NCI-H345 (cell line): ENCODE measurements around the gene BASP1.
A peak's percentile ranks its signal among the peaks of the same experiment; 100 is the strongest.
"Not testable (repeated sequence)": the region's sequence is repeated elsewhere in the genome, so short reads cannot be mapped to it uniquely, and the experiment has no call there.

Experiments
- DNase-seq: peaks from one replicate; lab custom pipeline; 2025; lab: John Stamatoyannopoulos, UW

BASP1 gene

GRCh38 chr5:17191574-17191973 is 25.9 kb upstream of the BASP1 start:
- not testable (repeated sequence) for DNase-seq

DNA sequence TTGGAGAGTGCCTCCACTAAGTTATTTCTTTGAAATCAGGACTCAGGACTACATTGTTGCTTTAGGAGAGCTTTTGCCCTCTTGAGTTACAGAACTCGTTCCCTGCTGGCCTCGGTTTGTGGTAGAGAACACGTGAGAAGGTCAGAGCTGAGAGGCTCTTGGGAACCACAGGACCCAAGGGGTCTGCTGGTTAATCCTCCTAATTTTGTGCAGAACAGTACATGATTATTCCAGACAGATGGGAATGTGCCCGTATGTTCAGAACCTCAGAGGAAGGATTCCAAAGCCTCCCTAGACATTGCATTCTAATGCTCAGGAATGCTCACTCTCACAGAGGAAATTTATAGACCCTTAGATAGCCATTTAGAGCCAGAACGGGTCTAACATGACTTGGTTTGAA is 25.2 kb upstream of the BASP1 start:
- DNase-seq = no peak

GRCh38 chr5:17196024-17196423 is 21.4 kb upstream of the BASP1 start:
- DNase-seq = no peak

- no peak for DNase-seq
These were observed 20.7 kb upstream of the BASP1 start for GRCh38 chr5:17196697-17197096.

GRCh38 chr5:17203329-17204132 is 13.9 kb upstream of the BASP1 start:
- DNase-seq = peak; percentile 57

GRCh38 chr5:17204133-17204489 is 13.3 kb upstream of the BASP1 start:
- DNase-seq = no peak

GRCh38 chr5:17206021-17206420 is 11.4 kb upstream of the BASP1 start:
- DNase-seq = no peak

- DNase-seq = no peak
These were observed 5.2 kb upstream of the BASP1 start for GRCh38 chr5:17212191-17212590.

GRCh38 chr5:17212996-17213395 is 4.4 kb upstream of the BASP1 start:
- no peak for DNase-seq

GRCh38 chr5:17213938-17214337 is 3.5 kb upstream of the BASP1 start:
- DNase-seq = no peak

DNA sequence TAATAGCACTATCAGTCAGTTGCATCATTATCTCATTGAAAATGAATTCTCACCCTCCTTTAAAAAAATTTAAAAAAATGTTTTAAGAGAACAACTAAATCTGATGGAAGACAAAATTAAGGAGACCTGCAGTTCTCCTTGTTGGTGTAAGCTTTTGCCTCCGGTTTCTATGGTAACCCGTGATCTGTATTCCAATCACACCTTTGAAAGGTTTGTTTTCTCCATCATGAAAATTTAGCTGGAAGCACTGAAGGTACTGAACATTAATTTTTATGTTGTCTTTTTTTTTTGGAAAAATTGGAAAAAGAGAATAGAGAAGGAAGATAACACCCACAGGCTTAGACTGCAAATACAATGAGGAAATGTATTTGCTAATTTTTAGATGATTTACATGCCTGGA is 2.5 kb upstream of the BASP1 start:
- no peak for DNase-seq

DNA sequence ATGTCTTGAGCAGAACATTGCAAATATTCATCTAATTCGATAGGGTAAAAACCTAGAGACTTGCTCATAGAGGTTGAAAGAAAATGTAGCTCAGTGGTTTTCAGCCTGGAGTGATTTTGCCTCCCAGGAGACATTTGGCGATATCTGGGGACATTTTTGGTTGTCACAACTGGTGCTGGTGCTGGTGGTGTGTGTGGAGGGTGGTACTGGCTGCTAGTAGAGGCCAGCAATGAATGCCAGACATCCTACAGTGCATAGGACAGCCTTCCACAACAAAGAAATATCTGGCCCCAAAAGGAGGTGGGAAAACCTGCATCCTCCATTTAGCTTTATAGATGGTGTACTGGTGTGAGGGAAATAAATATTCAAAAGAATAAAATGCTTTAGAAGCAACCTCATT is 2.1 kb upstream of the BASP1 start:
- DNase-seq = no peak

DNA sequence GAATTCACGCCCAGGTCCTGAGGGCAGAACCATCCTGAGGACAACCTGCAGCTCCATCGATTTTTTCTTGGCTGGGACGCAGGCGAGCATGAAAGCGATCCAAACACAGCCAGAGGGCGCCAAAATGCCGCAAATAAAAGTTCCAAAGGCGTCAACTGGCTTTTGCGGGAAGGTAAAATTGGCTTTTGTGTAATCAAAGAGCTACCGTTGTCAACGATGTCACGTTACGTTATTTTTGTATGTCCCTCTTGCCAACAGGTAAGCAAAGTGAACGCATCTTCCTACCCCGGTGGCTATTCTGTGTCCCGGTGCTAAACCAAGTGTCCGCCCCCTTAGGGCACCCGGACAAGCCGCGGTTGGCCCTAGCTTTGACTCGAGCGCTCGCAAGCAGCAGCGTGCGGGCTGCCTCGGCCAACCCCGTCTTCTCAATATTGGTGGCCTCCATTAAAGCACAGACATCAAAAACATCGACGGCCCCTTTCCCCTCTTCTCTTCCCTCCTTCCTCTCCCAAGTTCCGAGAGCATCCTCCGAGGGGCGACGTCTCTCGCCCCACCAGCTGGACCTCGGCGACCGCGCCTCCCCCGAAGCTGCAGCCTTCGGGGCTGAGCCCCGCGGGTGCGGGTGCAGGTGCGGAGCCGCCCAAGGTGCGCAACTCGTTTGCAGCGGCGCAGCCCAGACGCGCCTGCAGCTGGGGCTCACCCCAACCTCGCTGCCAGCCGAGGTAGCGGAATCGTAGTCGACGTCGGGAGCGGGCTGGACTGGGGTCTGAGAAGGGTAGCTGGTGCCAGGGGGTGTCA is 1.1 kb upstream of the BASP1 start:
- peak; percentile 97 for DNase-seq

- DNase-seq = peak; percentile 81
These were observed 398 bp upstream of the BASP1 start for GRCh38 chr5:17216974-17217492.

DNA sequence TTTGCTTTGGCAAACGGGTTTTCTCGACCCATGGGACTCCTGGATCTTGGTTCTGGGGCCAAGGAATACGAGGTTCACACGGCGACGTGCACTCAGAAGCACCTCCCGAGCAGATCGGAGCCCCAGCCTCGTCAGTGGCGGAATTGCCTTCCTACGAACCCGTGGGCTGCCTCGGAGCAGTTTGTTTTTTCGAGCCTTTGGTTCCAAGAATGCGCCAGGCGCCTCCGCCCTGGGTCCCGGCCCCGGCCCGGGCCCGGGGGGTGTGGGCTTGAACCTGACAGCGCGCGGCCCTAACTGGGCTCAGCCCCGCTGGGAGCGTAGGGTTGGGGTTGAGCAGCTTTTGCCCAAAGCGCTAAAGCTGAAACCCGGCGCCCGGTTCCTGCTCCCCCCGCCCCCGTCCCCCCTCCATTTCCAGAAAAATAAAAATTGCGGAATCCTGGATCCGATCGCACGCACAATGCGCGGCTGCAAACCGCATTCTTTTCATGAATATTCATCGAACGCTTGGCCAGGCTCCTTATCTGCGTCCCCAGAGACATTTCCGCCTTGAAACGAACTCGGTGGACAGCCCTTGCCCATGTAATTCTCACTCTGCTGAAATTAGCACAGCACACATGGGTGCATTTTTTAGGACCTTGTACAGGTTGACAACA is 1.0 kb downstream of the BASP1 start:
- peak; percentile 60 for DNase-seq

DNA sequence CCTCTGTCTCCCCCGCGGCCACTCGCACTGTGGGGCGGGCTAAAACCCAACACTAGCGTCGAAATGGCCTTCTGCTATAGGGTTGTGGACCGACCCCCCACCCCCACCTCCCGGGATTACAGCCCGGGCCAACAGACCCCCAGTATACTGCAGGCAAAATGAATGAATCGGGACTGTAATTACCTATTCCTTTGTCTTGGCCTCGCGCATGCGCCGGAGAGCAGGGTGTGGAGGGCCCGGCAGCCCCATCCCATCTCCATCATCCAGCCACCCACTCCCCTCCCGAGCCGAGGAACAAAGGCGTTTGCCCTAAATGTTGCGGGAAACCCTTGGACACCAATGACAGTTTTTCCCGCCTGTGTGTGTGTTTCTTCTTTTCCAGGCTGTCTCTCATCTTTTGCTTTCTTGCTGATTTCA is 1.6 kb downstream of the BASP1 start:
- DNase-seq = peak; percentile 80

GRCh38 chr5:17219469-17219868 is 2.0 kb downstream of the BASP1 start:
- no peak for DNase-seq

DNA sequence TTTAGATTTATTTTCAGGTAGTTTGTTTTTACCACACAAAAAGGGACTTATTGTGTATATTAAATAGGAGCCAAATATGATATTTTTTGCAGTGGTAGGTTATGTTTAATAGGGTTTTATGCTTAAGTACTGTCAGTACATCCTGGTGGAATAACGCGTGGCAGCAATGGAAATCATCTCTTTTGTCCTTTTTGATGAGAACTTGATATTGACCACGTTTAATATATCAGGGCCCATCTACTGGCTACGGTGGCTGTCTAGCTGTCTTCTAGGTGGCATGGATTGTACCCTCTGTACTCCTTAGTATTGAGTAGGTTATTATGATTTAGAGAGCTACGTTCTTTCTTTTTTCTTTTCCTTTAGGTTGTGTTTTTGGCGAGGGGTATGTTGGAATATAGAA is 2.6 kb downstream of the BASP1 start:
- no peak for DNase-seq

DNA sequence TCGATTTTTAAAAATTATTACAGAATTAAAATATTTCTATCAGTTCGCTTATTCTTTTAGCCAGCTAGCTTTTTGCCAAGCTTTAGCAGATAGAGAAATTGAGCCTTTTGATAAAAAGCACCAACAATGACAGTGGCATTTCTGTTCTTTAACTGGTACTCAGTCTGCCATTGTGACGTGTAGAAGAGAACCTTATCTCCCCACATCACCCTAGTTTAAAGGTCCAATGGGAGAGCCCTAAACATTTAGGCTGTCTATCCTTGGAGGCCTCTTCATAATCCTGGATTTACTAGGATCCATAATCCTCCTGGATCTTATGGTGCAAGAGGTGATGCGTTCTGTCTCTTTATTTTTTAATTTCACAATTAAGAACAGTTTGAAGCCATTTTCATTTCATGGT is 3.0 kb downstream of the BASP1 start:
- DNase-seq = no peak

DNA sequence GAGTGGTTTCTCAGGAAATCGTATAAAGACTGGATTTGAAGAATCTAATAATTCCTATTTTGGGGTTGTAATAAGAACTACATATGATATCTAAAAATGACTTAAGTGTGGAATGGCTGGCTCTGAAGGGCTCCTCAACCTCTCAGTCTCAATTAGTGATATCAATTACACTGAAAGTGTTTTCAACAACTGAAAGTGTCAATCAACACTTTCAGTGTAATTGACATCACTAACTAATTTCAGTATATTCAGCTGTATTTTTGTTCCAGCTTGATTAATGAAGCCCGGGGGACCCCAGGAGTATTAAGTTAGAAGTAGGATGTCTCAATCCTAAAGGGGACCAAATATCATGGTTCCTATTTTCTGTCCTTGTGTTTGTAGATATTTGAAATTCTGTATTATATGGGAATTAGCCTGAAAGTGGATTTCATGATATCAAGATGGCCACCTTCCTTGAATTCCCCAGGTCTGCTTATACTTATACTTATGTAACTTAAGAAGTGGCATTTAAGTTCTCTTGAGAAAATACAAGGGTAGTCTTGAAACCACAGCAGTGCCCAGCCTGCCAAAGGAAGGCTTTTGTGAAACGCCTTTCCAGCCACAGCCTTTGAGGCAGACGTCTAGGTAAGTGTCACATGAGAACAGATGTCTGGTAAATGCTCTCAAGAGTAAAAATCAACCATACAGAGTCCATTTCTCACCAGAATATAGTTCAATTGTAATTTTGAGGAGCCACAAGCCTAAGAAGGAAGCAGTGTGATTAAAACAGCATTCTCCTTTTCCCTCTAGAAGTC is 4.6 kb downstream of the BASP1 start:
- no peak for DNase-seq

DNA sequence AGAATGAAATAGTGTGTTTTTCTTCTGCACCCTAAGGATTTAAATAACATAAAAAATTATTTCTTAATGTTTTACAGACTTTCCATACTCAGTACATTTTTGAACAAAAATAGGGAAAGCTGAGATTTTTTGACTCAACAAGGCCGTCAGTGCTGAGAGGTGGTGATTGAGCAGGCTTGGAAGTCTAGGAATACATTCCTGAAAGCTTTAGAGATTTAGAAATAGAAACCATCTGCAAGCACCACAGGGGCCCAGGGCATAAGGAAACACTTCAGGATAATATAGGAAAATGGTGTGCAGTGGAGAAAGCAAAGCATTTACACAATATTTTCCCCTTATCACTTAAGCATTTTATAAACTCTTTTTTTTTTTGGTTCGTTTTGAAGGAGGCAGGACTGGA is 5.2 kb downstream of the BASP1 start:
- DNase-seq = no peak
